IPS-18a (cell line): Measurements from ENCODE around the gene STK11.

Source experiments
- H3K27ac ChIP-seq: one replicate; pipeline ENCODE4 v1.5.1; 2013; ENCODE audit warnings: low read length
- H3K27me3 ChIP-seq: one replicate; pipeline ENCODE4 v1.6.1; 2013; ENCODE audit warnings: mild to moderate bottlenecking, low read length; ENCODE audit not compliant: control insufficient read depth, insufficient read depth
- H3K36me3 ChIP-seq: one replicate; pipeline ENCODE4 v1.6.1; 2013; ENCODE audit warnings: low read depth, low read length; ENCODE audit not compliant: control insufficient read depth
- H3K4me1 ChIP-seq: one replicate; pipeline ENCODE4 v1.6.1; 2013; ENCODE audit warnings: low read depth, low read length; ENCODE audit not compliant: control insufficient read depth
- H3K4me3 ChIP-seq: one replicate; pipeline ENCODE4 v1.5.1; 2013; ENCODE audit warnings: low read length
- H3K9ac ChIP-seq: one replicate; pipeline ENCODE4 v1.6.1; 2013; ENCODE audit warnings: mild to moderate bottlenecking, low read length, moderate library complexity
- H3K9me3 ChIP-seq: one replicate; pipeline ENCODE4 v1.6.1; 2013; ENCODE audit warnings: low read depth, low read length; ENCODE audit not compliant: control insufficient read depth

The STK11 gene

GRCh38 chr19:1217366-1217765 lies 11.8 kb downstream of the STK11 start:
- Histone ChIP-seq H3K27ac (no peak overlapping the region), H3K9me3 (no peaks in the 10 kb centered on the region)

GRCh38 chr19:1218751-1219567 lies 13.4 kb downstream of the STK11 start:
- Histone ChIP-seq H3K4me1 (no peaks in the 10 kb centered on the region), H3K27me3 (no peaks in the 10 kb centered on the region), H3K9me3 (no peaks in the 10 kb centered on the region), H3K36me3 (no peaks in the 10 kb centered on the region), H3K27ac (no peak overlapping the region), H3K9ac (no peak overlapping the region), H3K4me3 (no peak overlapping the region)

More at GRCh38 chr19:1217366-1217765, 11.8 kb downstream of the STK11 start:
- Histone ChIP-seq H3K27me3 (no peaks in the 10 kb centered on the region), H3K9ac (no peak overlapping the region), H3K4me1 (no peaks in the 10 kb centered on the region), H3K36me3 (no peaks in the 10 kb centered on the region), H3K4me3 (no peak overlapping the region)

GRCh38 chr19:1219786-1220476 lies 14.4 kb downstream of the STK11 start:
- H3K9ac ChIP-seq, result no peak overlapping the region
- no peak overlapping the region for H3K27ac ChIP-seq
- H3K9me3 ChIP-seq, result no peaks in the 10 kb centered on the region
- H3K27me3 ChIP-seq, result no peaks in the 10 kb centered on the region
- H3K4me1 ChIP-seq, result no peaks in the 10 kb centered on the region
- H3K36me3 ChIP-seq, result no peaks in the 10 kb centered on the region
- no peak overlapping the region for H3K4me3 ChIP-seq

GRCh38 chr19:1220477-1220930 lies 14.9 kb downstream of the STK11 start:
- Histone ChIP-seq H3K36me3 (no peaks in the 10 kb centered on the region), H3K9me3 (no peaks in the 10 kb centered on the region), H3K27ac (no peak overlapping the region), H3K4me1 (no peaks in the 10 kb centered on the region), H3K9ac (no peak overlapping the region), H3K27me3 (no peaks in the 10 kb centered on the region), H3K4me3 (no peak overlapping the region)

- Histone ChIP-seq H3K9me3 (no peaks in the 10 kb centered on the region), H3K27me3 (no peaks in the 10 kb centered on the region), H3K4me1 (no peaks in the 10 kb centered on the region), H3K4me3 (no peak overlapping the region), H3K36me3 (no peaks in the 10 kb centered on the region), H3K9ac (no peak overlapping the region), H3K27ac (no peak overlapping the region)
Observed at GRCh38 chr19:1220976-1221903, 15.7 kb downstream of the STK11 start.

GRCh38 chr19:1221904-1222255 lies 16.3 kb downstream of the STK11 start:
- H3K9me3 ChIP-seq, result no peaks in the 10 kb centered on the region
- H3K4me1 ChIP-seq, result no peaks in the 10 kb centered on the region
- H3K9ac ChIP-seq, result no peak overlapping the region
- H3K4me3 ChIP-seq, result no peak overlapping the region
- no peak overlapping the region for H3K27ac ChIP-seq
- no peaks in the 10 kb centered on the region for H3K36me3 ChIP-seq
- no peaks in the 10 kb centered on the region for H3K27me3 ChIP-seq

GRCh38 chr19:1222394-1222793 lies 16.8 kb downstream of the STK11 start:
- Histone ChIP-seq H3K4me3 (no peak overlapping the region), H3K9ac (no peak overlapping the region), H3K4me1 (no peaks in the 10 kb centered on the region), H3K27ac (no peak overlapping the region), H3K36me3 (no peaks in the 10 kb centered on the region), H3K27me3 (no peaks in the 10 kb centered on the region), H3K9me3 (no peaks in the 10 kb centered on the region)

- Histone ChIP-seq H3K36me3 (no peaks in the 10 kb centered on the region), H3K27ac (no peak overlapping the region), H3K4me3 (no peak overlapping the region), H3K27me3 (no peaks in the 10 kb centered on the region), H3K9ac (no peak overlapping the region), H3K4me1 (no peaks in the 10 kb centered on the region), H3K9me3 (no peaks in the 10 kb centered on the region)
Observed at GRCh38 chr19:1223018-1223855, 17.7 kb downstream of the STK11 start.

- Histone ChIP-seq H3K36me3 (no peaks in the 10 kb centered on the region), H3K9me3 (no peaks in the 10 kb centered on the region), H3K9ac (no peak overlapping the region)
Observed at GRCh38 chr19:1224047-1224825, 18.7 kb downstream of the STK11 start.

GRCh38 chr19:1224847-1225246 lies 19.3 kb downstream of the STK11 start:
- Histone ChIP-seq H3K9me3 (no peaks in the 10 kb centered on the region), H3K27me3 (no peaks in the 10 kb centered on the region), H3K36me3 (no peaks in the 10 kb centered on the region), H3K4me1 (no peaks in the 10 kb centered on the region), H3K9ac (no peak overlapping the region), H3K4me3 (no peak overlapping the region), H3K27ac (no peak overlapping the region)

More at GRCh38 chr19:1224047-1224825, 18.7 kb downstream of the STK11 start:
- H3K4me1 ChIP-seq, result no peaks in the 10 kb centered on the region
- H3K27me3 ChIP-seq, result no peaks in the 10 kb centered on the region
- H3K4me3 ChIP-seq, result no peak overlapping the region
- H3K27ac ChIP-seq, result no peak overlapping the region
